HG03432 (cell line): ENCODE measurements around the gene TXNRD2.
"Not testable (repeated sequence)": the region's sequence is repeated elsewhere in the genome, so short reads cannot be mapped to it uniquely, and the experiment has no call there.

Experiments
- ATAC-seq: cut with Tn5 transposase; IDR thresholded peaks from one replicate; pipeline ENCODE4 v1.9.1; 2021; ENCODE audit warnings: mild to moderate bottlenecking, moderate library complexity; ENCODE audit not compliant: unreplicated experiment

Gene TXNRD2

DNA sequence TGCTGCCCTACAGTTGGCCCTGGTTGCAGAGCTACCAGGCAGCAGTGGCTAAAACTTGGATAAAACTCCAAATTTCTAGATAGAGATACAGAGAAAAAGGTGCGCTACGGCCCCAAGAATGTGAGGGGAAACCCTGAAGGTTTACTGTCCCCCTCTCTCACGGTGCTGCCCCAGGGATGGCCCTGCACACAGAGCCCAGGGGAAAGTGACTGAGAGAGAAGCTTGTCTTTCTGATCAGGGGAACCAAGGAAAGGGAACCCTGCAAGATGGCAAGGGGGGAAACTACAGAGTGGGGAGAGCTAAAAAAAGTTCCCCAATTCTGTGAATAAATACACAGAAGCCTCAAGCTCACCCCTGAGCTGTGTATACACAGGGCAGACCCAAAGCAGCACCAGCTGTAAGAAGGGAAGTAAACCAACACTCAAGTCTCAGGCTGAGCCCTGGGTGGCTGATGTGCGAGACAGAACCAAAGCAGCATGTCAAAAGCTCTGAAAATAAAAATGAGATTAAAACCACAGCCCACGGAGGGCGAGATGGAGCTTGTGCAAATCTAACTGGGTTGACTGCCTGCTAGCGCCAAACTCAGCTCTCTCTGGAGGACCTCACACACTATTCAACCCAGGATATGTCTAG, 109.0 kb downstream of the TXNRD2 start:
- ATAC-seq = no peak

DNA sequence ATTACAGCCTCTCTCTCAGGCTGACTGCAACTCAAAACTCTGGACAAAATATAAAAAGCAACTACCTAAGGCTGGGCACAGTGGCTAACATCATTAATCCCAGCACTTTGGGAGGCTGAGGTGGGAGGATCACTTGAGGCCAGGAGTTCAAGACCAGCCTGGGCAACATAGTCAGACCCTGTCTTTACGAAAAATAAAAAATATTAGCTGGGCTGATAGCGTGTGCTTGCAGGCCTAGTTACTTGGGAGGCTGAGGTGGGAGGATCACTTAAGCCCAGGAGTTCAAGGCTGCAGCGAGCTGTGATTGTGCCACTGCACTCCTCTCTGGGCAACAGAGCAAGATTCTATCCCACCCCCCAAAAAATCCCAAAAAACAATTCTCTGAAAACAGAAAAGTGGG, 109.6 kb downstream of the TXNRD2 start:
- not testable (repeated sequence) for ATAC-seq

DNA sequence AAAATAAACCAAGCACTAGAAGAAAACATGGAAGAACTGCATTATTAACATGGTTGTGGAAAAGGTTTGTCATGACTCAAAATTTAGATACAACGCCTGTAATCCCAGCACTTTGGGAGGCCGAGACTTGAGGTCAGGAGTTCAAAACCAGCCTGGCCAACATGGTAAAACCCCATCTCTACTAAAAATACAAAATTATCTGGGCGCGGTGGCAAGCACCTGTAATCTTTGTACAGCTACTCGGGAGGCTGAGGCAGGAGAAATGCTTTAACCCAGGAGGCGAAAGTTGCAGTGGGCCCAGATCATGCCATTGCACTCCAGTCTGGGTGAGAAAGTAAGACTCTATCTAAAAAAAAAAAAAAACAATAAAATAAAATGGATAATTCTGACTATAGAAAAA, 110.6 kb downstream of the TXNRD2 start:
- ATAC-seq = no peak

DNA sequence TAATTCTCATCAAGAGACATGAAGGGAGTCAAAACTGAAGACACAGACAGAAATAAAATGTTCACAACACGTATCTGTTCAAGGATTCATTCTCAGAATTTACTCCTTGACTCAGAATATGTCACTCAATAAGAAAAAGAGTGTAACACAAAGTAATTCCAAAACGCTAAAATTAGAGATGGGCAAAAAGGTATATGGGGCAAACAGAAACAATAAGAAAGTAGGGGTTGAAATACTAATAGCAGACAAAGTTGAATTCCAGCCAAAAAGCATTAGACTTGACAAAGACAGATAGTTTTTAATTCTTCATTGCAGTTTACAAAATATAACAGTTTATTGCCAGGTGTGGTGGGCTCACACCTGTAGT, 113.6 kb downstream of the TXNRD2 start:
- ATAC-seq = no peak

DNA sequence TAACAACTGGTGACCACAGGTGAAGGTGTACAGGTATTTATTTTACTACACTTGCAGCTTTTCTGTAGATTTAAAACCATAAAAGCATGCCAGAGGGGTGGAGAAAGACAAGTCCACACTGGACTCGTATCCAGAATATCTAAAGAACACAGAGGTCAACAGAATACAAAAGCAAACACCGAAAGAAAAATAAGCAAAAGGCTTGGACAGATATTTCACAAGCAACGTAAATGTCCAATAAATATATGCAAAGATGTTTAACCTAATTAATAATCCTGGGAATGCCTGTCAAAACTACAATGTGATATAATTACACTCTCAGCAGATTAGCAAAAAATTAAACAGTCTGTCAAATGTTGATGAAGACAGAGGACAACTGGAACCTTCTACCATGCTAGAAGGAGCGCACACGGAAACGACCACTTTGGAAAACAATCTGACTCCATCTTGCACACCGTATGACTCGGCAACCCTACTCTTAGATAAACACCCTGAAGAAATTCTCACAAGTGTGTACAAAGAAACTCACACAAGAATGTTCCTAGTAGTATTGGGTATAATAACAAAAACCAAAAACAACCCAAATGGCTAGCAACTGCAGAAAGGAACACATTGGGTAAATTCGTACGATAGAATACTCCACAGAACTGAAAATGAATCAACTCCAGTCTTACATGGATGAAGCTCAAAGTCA, 114.1 kb downstream of the TXNRD2 start:
- ATAC-seq = no peak

DNA sequence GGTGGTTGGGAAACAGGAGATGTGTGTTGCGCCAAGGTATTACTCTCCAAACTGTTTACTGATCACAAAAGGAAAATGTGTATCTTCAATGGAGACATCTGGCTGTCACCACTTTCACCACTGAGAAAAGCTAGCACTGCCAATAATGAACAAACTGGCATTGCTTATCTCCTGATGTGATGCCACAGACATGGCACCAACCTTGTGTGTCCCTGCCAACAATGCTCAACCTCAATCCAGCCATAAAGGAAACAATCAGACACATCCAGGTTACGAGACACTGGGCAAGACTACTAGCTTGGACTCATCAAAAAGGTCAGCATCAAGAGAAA, 115.0 kb downstream of the TXNRD2 start:
- no peak for ATAC-seq

DNA sequence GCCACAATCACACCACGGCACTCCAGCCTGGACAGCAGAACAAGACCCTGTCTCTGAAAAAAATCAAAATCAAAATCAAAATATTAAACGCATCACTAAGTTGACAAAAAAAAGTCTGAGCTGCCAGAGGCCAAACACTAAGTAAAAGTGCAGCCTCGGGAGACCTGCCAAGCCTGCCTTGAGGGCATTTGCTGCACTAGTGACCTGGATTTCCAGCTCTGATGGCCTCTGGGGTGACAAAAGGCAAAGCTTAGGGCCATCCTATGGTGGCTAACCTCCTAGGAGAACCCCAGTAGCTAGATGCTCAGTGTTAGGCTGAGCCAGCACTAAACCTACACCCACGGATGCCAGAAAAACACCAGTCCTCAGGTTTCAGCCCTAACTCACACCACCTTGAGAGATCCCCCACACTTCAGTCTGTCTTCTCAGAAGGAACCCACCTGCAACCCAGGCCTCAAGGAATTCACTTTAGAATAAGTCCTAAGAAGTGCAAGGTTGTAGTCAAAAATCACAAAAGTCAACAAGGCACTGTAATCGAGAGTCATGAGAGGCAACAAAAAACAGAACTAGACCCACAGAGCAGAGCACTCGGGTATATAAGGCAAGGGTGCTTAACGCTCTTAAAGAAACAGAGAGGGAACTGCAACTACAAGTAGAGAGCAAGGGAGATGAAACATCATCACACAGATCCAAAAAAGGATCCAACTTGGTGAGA, 115.6 kb downstream of the TXNRD2 start:
- no peak for ATAC-seq
